ENCODE measurements around the gene SPOCK2. TPM values are rescaled to one million over a fixed set of nuclear protein-coding genes. Genes with fewer than 3 reads are reported as not detected.

SPOCK2 gene
- total RNA-seq, 1 donor, result 0.36 TPM

- Histone ChIP-seq H3K4me3 (ENCODE audit: insufficient read depth, low read length) (no peak overlapping the region), H3K4me2 (ENCODE audit: insufficient read depth, low read length) (no peak overlapping the region)
These were observed 6.8 kb upstream of the SPOCK2 start for GRCh38 chr10:72095195-72095594.

DNA sequence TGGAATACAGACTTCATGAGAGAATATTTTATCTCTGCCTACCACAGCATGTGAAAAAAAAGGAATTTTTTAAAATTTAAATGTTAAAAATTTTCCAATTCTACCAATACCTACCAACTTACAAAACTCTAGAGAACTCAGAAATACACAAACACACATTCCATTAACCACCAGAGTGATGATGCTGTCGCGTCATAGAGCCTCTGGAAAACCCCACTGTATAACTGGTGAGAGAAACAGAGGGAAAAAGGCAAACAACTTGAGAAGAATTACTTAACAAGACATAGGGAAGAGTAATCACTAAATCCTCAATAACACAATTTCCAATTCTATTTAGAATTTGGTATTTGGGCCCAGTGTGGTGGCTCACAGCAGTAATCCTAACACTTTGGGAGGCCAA lies 6.2 kb upstream of the SPOCK2 start:
- Histone ChIP-seq H3K27me3 (ENCODE audit: insufficient read depth, low read length) (peaks cover 12% of the 10 kb centered on the region), H3K4me1 (ENCODE audit: insufficient read depth, low read length) (peaks cover 22% of the 10 kb centered on the region), H4K20me1 (ENCODE audit: insufficient read depth, low read length) (peaks cover 5% of the 10 kb centered on the region), H2AFZ (ENCODE audit: low read length) (no peak overlapping the region), H3K9me3 (ENCODE audit: low read depth, low read length) (no peaks in the 10 kb centered on the region), H3K36me3 (ENCODE audit: insufficient read depth, low read length) (no peaks in the 10 kb centered on the region), H3K4me2 (ENCODE audit: insufficient read depth, low read length) (no peak overlapping the region), H3K27ac (ENCODE audit: low read depth, low read length) (no peak overlapping the region), H3K79me2 (ENCODE audit: insufficient read depth, low read length) (no peaks in the 10 kb centered on the region), H3K4me3 (ENCODE audit: insufficient read depth, low read length) (no peak overlapping the region)
- no peak for TF ChIP-seq CTCF (IDR thresholded peaks at IDR 0.05; ENCODE audit: extremely low read depth, low read depth, low read length)
- no peak for DNase-seq (ENCODE audit: insufficient read length, low spot score, missing footprints)

More at GRCh38 chr10:72095195-72095594, 6.8 kb upstream of the SPOCK2 start:
- Histone ChIP-seq H3K9me3 (ENCODE audit: low read depth, low read length) (no peaks in the 10 kb centered on the region), H2AFZ (ENCODE audit: low read length) (no peak overlapping the region), H3K4me1 (ENCODE audit: insufficient read depth, low read length) (peaks cover 22% of the 10 kb centered on the region), H3K27me3 (ENCODE audit: insufficient read depth, low read length) (peaks cover 7% of the 10 kb centered on the region), H3K36me3 (ENCODE audit: insufficient read depth, low read length) (no peaks in the 10 kb centered on the region), H3K79me2 (ENCODE audit: insufficient read depth, low read length) (no peaks in the 10 kb centered on the region), H4K20me1 (ENCODE audit: insufficient read depth, low read length) (peaks cover 5% of the 10 kb centered on the region), H3K27ac (ENCODE audit: low read depth, low read length) (no peak overlapping the region)
- TF ChIP-seq CTCF (IDR thresholded peaks at IDR 0.05; ENCODE audit: extremely low read depth, low read depth, low read length), result no peak
- no peak for DNase-seq (ENCODE audit: insufficient read length, low spot score, missing footprints)

- no peak overlapping the region for H3K4me2 ChIP-seq (ENCODE audit: insufficient read depth, low read length)
- no peak overlapping the region for H2AFZ ChIP-seq (ENCODE audit: low read length)
- TF ChIP-seq CTCF (IDR thresholded peaks at IDR 0.05; ENCODE audit: extremely low read depth, low read depth, low read length), result no peak
- H3K27me3 ChIP-seq (ENCODE audit: insufficient read depth, low read length), result peaks cover 21% of the 10 kb centered on the region
- no peaks in the 10 kb centered on the region for H3K9me3 ChIP-seq (ENCODE audit: low read depth, low read length)
- no peak overlapping the region for H3K4me3 ChIP-seq (ENCODE audit: insufficient read depth, low read length)
- no peaks in the 10 kb centered on the region for H3K79me2 ChIP-seq (ENCODE audit: insufficient read depth, low read length)
- H3K36me3 ChIP-seq (ENCODE audit: insufficient read depth, low read length), result no peaks in the 10 kb centered on the region
- H3K27ac ChIP-seq (ENCODE audit: low read depth, low read length), result no peak overlapping the region
- H3K4me1 ChIP-seq (ENCODE audit: insufficient read depth, low read length), result peaks cover 20% of the 10 kb centered on the region
- no peak for DNase-seq (ENCODE audit: insufficient read length, low spot score, missing footprints)
- H4K20me1 ChIP-seq (ENCODE audit: insufficient read depth, low read length), result peaks cover 4% of the 10 kb centered on the region
These were observed 5.1 kb upstream of the SPOCK2 start for GRCh38 chr10:72093450-72093849.

- H3K27me3 ChIP-seq (ENCODE audit: insufficient read depth, low read length), result peaks cover 26% of the 10 kb centered on the region
- H3K79me2 ChIP-seq (ENCODE audit: insufficient read depth, low read length), result no peaks in the 10 kb centered on the region
- no peak for DNase-seq (ENCODE audit: insufficient read length, low spot score, missing footprints)
- no peak overlapping the region for H3K27ac ChIP-seq (ENCODE audit: low read depth, low read length)
- no peaks in the 10 kb centered on the region for H3K36me3 ChIP-seq (ENCODE audit: insufficient read depth, low read length)
- no peaks in the 10 kb centered on the region for H4K20me1 ChIP-seq (ENCODE audit: insufficient read depth, low read length)
- peaks cover 19% of the 10 kb centered on the region for H3K4me1 ChIP-seq (ENCODE audit: insufficient read depth, low read length)
- H3K4me2 ChIP-seq (ENCODE audit: insufficient read depth, low read length), result no peak overlapping the region
- no peak overlapping the region for H3K4me3 ChIP-seq (ENCODE audit: insufficient read depth, low read length)
- H2AFZ ChIP-seq (ENCODE audit: low read length), result no peak overlapping the region
- no peak for TF ChIP-seq CTCF (IDR thresholded peaks at IDR 0.05; ENCODE audit: extremely low read depth, low read depth, low read length)
- no peaks in the 10 kb centered on the region for H3K9me3 ChIP-seq (ENCODE audit: low read depth, low read length)
These were observed 4.6 kb upstream of the SPOCK2 start for GRCh38 chr10:72092987-72093386.

All from osteoblast (primary cell).